WI38 (cell line): Measurements from ENCODE around the gene WWOX.

ENCODE experiments used
- H3K4me3 ChIP-seq: 2 replicates; pipeline ENCODE4 v1.5.1; 2011; ENCODE audit warnings: low read depth, mild to moderate bottlenecking, control low read depth, low read length
- TF ChIP-seq, protein P1 (sequence below): IDR thresholded peaks from 2 replicates; pipeline ENCODE4 v1.5.1; 2012; ENCODE audit warnings: low read depth, mild to moderate bottlenecking, control low read depth, low read length

WWOX gene

DNA sequence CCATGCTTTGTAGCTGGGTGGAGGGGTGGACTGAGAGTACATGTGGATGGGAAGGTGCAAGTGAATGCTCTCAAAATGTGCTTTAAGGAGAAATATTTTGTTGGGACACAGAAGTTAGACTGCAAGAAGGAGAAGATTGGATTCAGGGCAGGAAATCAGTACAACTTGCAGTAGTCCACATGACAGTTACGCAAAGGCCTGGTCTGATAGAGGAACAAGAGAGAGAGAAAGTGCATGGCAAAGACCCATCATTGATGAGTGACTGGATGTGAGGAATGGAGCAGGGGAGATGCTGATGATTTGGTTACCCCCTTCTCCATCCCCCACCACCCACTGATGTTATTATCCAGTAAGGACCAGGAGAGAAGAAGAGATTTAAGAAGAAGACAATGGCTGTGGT, 1028.3 kb downstream of the WWOX start:
- TF ChIP-seq, protein P1, sequence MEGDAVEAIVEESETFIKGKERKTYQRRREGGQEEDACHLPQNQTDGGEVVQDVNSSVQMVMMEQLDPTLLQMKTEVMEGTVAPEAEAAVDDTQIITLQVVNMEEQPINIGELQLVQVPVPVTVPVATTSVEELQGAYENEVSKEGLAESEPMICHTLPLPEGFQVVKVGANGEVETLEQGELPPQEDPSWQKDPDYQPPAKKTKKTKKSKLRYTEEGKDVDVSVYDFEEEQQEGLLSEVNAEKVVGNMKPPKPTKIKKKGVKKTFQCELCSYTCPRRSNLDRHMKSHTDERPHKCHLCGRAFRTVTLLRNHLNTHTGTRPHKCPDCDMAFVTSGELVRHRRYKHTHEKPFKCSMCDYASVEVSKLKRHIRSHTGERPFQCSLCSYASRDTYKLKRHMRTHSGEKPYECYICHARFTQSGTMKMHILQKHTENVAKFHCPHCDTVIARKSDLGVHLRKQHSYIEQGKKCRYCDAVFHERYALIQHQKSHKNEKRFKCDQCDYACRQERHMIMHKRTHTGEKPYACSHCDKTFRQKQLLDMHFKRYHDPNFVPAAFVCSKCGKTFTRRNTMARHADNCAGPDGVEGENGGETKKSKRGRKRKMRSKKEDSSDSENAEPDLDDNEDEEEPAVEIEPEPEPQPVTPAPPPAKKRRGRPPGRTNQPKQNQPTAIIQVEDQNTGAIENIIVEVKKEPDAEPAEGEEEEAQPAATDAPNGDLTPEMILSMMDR, result no peak
- no peak overlapping the region for H3K4me3 ChIP-seq

DNA sequence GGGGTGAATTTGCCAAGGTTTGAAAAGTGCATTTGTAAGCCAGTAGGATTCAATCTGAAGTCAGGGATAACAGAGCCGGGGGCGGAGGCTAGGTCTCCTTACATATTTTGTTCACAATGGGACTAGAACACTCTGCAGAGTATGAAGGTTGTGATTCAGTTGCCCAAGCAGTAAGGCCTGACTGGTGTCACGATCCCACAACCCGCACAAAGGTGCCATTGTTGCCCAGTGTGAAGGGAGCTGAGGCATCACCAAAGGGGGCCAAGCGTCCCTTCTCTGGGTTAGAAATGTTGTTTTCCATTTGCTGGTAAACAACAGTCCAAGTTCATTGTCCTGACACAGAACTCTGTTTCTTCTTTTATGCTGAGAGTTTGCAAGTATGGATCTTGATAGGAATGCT, 1029.3 kb downstream of the WWOX start:
- TF ChIP-seq, protein P1, result no peak
- no peak overlapping the region for H3K4me3 ChIP-seq

DNA sequence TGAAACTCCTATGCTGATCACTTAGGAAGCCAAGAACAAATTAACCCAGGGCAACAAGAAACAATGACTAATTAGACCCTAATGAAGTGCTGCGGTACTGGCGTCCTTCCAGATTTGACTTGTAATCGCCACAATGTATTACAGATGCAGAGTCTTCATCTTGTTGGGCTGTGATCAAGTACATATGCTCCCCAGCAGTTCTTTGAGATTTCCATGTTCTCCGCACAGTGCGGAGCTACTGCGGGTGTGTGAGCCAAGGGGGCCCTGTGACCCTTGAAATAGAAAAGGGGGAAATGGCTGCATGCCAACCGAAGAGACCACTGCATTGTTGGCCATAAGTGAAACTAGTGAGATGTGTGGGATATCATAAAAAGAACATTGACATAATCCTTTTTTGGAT, 1031.2 kb downstream of the WWOX start:
- TF ChIP-seq, protein P1, result no peak
- H3K4me3 ChIP-seq, result no peak overlapping the region

DNA sequence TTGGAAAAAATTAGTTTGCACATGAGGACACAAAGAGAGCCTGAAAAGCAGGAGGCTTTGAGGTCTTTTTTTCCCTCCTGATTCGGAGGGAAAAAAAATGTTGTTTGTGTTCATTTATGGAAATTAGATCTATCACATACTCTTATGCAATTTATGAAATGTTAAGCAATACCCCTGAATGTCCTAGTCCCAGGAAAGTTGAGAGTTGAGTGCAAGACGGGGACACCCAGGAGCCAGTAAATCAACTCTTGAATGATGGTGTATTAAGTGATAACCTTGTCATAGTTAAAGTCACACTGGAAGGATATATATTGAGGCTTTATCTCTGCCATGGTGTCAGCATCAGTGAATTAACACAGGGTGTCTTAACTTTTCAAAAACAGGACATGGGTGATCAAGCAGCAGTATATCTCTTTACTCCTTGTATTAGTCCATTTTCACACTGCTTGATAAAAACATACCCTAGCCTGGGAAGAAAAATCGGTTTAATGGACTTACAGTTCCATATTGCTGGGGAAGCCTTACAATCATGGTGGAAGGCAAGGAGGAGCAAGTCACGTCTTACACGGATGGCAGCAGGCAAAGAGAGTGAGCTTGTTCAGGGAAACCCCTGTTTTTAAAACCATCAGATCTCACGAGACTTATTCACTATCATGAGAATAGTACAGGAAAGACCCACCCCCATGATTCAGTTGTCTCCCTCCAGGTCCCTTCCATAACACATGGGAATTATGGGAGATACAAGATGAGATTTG, 1032.0 kb downstream of the WWOX start:
- H3K4me3 ChIP-seq, result no peak overlapping the region
- TF ChIP-seq, protein P1, result no peak

DNA sequence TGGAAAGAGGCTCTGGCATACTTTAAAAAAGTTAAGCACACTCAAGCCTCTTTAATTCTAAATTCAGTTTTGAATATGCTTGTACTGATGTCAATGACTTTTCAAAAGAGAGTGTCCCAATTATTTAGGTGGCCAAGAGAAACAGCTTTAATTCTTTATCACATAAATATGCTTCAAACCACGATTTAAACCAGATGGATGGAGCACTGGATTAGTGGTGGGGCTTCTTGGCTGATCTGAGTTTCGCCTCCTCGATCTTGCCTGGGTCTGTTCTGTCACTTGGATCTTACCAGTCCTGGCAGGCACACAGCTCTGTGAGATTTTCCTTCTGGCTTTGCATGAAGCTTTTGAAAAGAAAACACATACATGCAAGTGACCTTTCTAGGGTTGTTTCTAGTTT, 1033.2 kb downstream of the WWOX start:
- no peak overlapping the region for H3K4me3 ChIP-seq
- TF ChIP-seq, protein P1, result no peak

DNA sequence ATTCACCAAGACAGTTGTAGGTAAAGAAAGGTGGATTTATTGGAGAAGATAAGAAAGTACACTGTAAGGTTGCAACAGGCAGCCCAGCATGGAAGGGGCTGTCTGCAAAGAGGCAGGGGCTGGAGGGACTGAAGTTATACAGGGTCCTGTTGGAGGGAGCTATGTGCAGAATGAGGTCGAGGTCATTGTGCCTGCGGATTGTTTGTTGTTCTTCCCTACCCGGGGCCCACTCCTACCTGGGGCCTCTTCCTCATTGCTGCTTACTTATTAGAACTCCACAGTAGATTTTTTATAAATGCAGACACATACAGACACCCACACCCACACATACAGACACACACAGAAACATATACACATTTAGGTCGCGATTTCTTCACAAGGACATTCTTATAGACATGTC, 1034.8 kb downstream of the WWOX start:
- TF ChIP-seq, protein P1, result no peak
- H3K4me3 ChIP-seq, result no peak overlapping the region

DNA sequence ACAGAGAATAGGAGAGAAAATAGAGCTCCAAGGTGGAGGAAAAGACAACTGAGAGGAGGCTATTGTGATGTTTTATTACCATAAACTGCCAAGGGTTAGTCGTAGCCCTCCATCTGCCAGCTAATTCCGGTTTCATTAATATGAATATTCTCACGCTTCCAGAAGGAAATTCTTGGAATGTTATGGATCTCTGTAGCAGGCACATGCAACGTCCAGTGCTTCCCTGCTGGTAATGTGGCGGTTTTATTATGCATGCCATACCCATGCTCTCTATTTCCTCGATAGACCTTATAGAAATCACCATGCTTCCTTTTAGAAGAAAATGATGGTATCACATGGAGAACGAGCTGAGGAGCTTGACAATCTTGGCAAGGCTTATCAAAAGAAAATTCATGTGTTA, 1037.5 kb downstream of the WWOX start:
- TF ChIP-seq, protein P1, result no peak
- H3K4me3 ChIP-seq, result no peak overlapping the region
